Esophagus (tissue), 2 donors: Measurements from ENCODE around the gene ZNF76. TPM values are rescaled to one million over a fixed set of nuclear protein-coding genes. Genes with fewer than 3 reads are reported as not detected.

Experiments used
- H3K27ac ChIP-seq, 2 donors: one replicate each; pipeline ENCODE4 v1.5.1; 2013; ENCODE audit warnings: low read depth in 2 of 2, mild to moderate bottlenecking in 2 of 2, inconsistent platforms in 1 of 2, low read length in 1 of 2, moderate library complexity in 1 of 2
- H3K27me3 ChIP-seq, 2 donors: one replicate each; pipeline ENCODE4 v1.6.1; 2013; ENCODE audit warnings: low read length in 2 of 2, control low read depth in 1 of 2, mild to moderate bottlenecking in 1 of 2; ENCODE audit not compliant: insufficient read depth in 2 of 2, control insufficient read depth in 1 of 2
- H3K36me3 ChIP-seq, 2 donors: one replicate each; pipeline ENCODE4 v1.6.1; 2013; ENCODE audit warnings: low read length in 1 of 2; ENCODE audit not compliant: control insufficient read depth in 2 of 2, insufficient read depth in 2 of 2
- H3K4me1 ChIP-seq, 2 donors: one replicate each; pipeline ENCODE4 v1.6.1; 2013; ENCODE audit warnings: low read length in 1 of 2; ENCODE audit not compliant: control insufficient read depth in 2 of 2, insufficient read depth in 2 of 2
- H3K4me3 ChIP-seq, 2 donors: one replicate each; pipeline ENCODE4 v1.5.1; 2013; ENCODE audit warnings: low read length in 2 of 2, mild to moderate bottlenecking in 2 of 2, low read depth in 1 of 2, moderate library complexity in 1 of 2
- H3K9me3 ChIP-seq, 2 donors: one replicate each; pipeline ENCODE4 v1.6.1; 2013; ENCODE audit warnings: mild to moderate bottlenecking in 2 of 2, low read depth in 1 of 2, low read length in 1 of 2, moderate library complexity in 1 of 2; ENCODE audit not compliant: control insufficient read depth in 2 of 2, insufficient read depth in 1 of 2
- WGBS, 2 donors: extraction: QIAGEN DNeasy Blood & Tissue Kit; methylation state at CpG; one replicate each; pipeline ENCODE4 v1.1.7; 2013; 5-methylcytosine and 5-hydroxymethylcytosine counted together
- polyA plus RNA-seq, 2 donors: library from polyadenylated mRNA; stranded (reverse); fragments of 200-250 nt; gene quantifications; one replicate each; pipeline ENCODE4 v1.2.3, GENCODE V29; 2013
- donor health status: healthy with polysubstance abuse.
- donor health status: Bipolar disorder and iron deficiency.

Gene ZNF76
- polyA plus RNA-seq, 2 donors, result 15.3 to 26.9 TPM

DNA sequence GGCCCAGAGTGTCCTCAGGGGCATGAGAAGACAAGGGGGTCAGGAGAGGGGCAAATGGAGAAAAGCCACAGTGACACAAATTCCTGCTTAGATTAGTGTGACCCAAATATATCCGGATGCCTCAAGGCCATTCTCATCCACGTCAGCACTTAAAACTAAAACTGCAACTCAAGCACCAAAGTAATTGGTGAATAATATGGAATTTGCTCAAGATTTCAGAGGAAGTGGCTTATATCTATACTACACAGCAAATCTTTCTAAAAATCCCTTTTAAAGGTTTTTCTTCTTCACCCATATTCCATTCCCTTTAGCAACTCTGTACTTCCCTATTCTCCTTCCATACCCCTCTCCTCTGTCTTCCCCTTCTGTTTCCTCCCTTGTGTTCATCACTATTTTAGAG lies 53.3 kb downstream of the ZNF76 start:
- Histone ChIP-seq H3K4me1 (peaks cover 0 to 4% of the 10 kb centered on the region in 2 donors), H3K36me3 (peaks cover 0 to 4% of the 10 kb centered on the region in 2 donors), H3K27me3 (no peaks in the 10 kb centered on the region), H3K4me3 (no peak overlapping the region), H3K27ac (no peak overlapping the region), H3K9me3 (no peaks in the 10 kb centered on the region)
- 46 to 49% methylated on average over 2 of the region's 2 CpGs for WGBS, 2 donors

DNA sequence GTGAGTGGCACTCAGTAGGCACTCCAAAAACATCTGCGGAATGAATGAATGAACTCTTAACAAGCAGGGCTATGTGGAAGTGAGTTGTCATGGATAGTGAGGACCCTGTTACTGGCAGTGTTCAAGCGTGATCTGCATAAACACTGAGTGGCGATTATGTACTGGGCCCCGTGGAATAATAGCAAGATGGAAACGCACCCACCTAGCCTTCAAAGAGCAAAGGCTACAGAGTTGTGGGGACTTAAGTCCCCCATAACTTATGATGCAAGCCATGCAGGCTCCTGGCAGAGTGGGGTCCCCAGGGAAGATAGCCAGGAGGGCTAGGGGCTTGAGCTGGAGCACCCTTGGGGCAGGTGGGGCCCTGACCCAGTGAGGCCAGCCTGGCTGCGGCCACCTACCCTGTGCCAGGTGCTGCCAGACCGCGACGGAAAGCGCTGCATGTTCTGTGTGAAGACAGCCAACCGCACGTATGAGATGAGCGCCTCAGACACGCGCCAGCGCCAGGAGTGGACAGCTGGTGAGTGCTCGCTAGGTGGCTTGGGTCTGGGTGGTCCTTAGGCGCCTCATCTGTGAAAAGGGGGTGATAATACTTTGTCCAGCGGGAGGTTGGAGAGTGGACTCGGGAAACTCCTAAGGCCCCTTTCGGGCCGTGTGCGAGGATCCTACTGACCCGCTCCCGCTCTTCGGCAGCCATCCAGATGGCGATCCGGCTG lies 58.1 kb downstream of the ZNF76 start:
- 46 to 47% methylated on average over 28 of the region's 28 CpGs for WGBS, 2 donors
- Histone ChIP-seq H3K27ac (peak overlapping the region; percentile 21 to 81), H3K27me3 (no peaks in the 10 kb centered on the region), H3K9me3 (no peaks in the 10 kb centered on the region), H3K4me3 (peak overlapping the region; percentile 44 to 57), H3K4me1 (peaks cover 0 to 14% of the 10 kb centered on the region in 2 donors), H3K36me3 (peaks cover 0 to 13% of the 10 kb centered on the region in 2 donors)

DNA sequence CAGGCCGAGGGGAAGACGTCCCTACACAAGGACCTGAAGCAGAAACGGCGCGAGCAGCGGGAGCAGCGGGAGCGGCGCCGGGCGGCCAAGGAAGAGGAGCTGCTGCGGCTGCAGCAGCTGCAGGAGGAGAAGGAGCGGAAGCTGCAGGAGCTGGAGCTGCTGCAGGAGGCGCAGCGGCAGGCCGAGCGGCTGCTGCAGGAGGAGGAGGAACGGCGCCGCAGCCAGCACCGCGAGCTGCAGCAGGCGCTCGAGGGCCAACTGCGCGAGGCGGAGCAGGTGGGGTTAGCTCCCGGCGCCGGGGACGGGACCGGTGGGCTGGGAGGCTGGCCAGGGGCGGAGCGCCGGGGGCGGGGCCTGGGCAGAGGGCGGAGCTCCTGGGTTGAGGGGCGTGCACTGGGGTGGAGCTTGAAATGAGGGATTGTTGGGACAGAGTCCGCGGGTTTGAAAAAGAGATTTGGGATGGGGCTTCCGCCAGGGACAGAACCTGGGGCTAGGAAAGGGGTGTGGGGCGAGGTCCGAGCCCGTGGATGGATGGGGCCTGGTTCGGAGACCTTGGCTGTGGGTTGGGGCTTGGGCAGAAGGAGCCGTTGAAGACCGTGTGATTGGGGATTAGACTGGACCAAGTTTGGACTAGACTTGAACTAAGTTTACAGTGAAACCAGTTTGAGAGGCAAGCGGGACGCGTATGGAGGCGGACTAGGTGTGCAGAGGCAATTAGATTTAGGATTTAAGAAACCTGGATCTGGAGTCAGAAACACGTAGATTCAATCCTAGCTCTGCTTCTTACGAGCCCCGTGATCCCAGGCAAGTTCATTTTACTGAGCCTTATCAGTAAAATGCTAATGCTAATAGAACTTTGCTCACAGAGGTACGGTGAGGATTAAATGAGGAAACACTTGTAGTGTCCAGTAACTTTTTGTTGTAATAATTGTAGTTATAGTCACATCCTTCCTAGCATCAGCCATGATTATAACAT lies 58.9 kb downstream of the ZNF76 start:
- 24 to 28% methylated on average over 53 to 55 of the region's 55 CpGs for WGBS, 2 donors
- Histone ChIP-seq H3K27ac (peak overlapping the region; percentile 81 to 83), H3K4me3 (peak overlapping the region; percentile 44 to 57), H3K9me3 (no peaks in the 10 kb centered on the region), H3K27me3 (no peaks in the 10 kb centered on the region), H3K4me1 (peaks cover 0 to 14% of the 10 kb centered on the region in 2 donors), H3K36me3 (peaks cover 0 to 13% of the 10 kb centered on the region in 2 donors)

DNA sequence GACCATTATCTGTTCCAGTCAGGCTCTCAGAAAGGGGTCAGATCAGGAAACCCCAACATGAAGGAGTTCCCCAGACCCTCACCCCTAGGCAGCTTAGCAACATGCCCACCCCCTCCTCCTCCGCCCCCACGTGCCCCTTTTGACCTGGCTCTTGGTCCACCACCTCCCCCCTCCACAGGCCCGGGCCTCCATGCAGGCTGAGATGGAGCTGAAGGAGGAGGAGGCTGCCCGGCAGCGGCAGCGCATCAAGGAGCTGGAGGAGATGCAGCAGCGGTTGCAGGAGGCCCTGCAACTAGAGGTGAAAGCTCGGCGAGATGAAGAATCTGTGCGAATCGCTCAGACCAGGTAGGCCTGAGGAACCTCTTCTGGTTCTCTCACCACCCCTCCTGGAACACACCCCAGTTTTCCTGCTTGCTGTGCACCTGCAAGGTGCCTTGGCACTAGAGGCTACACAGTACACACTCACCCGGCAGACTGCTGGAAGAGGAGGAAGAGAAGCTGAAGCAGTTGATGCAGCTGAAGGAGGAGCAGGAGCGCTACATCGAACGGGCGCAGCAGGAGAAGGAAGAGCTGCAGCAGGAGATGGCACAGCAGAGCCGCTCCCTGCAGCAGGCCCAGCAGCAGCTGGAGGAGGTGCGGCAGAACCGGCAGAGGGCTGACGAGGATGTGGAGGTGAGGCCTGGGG lies 60.0 kb downstream of the ZNF76 start:
- Histone ChIP-seq H3K27me3 (no peaks in the 10 kb centered on the region), H3K9me3 (no peaks in the 10 kb centered on the region), H3K27ac (no peak overlapping the region), H3K36me3 (peaks cover 0 to 13% of the 10 kb centered on the region in 2 donors), H3K4me1 (peaks cover 0 to 14% of the 10 kb centered on the region in 2 donors), H3K4me3 (no peak overlapping the region)
- 82 to 92% methylated on average over 20 of the region's 20 CpGs for WGBS, 2 donors

DNA sequence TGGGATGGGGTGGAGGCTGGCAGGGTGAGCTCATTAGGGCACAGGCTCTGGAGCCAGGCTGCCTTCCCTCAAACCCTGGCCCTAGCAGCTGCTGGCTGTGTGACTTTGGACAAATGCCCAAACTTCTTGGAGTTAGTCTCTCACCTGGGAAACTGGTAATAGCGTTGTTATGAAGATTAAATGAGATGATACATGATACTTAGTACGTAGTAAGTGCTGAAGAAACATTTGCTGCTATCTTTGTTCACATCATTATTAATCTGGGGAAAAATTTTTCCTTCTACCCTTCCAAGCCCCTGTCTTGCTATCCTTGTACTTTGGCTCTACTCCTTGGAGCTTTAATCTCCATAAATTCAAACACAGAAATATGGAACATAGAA lies 60.5 kb downstream of the ZNF76 start:
- no peaks in the 10 kb centered on the region for H3K9me3 ChIP-seq
- no peaks in the 10 kb centered on the region for H3K27me3 ChIP-seq
- 83 to 88% methylated on average over 2 of the region's 2 CpGs for WGBS, 2 donors
- H3K4me1 ChIP-seq, result peaks cover 0 to 14% of the 10 kb centered on the region in 2 donors
- H3K36me3 ChIP-seq, result peaks cover 0 to 13% of the 10 kb centered on the region in 2 donors
- no peak overlapping the region for H3K27ac ChIP-seq
- H3K4me3 ChIP-seq, result no peak overlapping the region

DNA sequence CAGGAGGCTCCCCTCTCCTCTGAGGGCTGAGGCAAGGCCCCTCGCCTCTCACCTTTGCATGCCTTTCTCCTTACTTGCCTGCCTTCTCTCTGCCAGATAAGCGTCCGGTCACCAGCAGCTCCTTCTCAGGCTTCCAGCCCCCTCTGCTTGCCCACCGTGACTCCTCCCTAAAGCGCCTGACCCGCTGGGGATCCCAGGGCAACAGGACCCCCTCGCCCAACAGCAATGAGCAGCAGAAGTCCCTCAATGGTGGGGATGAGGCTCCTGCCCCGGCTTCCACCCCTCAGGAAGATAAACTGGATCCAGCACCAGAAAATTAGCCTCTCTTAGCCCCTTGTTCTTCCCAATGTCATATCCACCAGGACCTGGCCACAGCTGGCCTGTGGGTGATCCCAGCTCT lies 61.6 kb downstream of the ZNF76 start:
- 94 to 99% methylated on average over 8 of the region's 8 CpGs for WGBS, 2 donors
- H3K27ac ChIP-seq, result no peak overlapping the region
- no peaks in the 10 kb centered on the region for H3K9me3 ChIP-seq
- H3K4me3 ChIP-seq, result no peak overlapping the region
- H3K4me1 ChIP-seq, result peaks cover 0 to 14% of the 10 kb centered on the region in 2 donors
- H3K36me3 ChIP-seq, result peaks cover 0 to 13% of the 10 kb centered on the region in 2 donors
- H3K27me3 ChIP-seq, result no peaks in the 10 kb centered on the region

DNA sequence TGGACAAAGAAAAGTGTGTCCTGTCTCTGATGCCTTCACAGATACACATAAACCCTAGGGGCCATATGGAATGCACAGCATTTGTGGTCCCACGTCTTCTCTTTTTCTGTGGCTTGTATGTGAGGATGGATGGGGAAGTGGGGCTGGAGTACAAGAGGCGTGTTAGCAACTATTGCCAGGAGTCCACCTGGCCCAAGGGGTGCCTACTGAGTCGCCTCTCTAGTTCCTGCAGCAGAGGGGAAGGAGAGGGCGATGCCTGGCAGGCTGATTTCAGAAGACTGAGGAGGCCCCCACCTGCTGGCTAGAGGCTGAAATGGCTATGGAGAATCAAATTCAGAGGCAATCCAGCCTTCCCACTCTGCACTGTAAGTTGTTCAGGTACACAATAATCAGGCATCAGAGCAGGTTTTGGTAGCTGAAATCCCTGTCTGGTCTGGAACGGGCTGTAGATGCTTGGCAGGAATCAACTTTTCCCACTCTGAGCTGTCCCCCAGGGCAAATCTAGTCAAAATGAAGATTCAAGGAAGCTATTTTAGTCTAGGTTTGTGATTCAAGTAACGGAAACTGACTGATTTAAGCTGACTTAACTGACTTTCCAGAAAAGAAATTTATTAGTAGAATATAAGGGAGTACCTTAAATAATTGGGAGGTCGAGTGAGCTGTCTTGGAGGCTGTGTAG lies 68.0 kb downstream of the ZNF76 start:
- WGBS, 2 donors, result 50 to 54% methylated on average over 7 of the region's 7 CpGs
- H3K9me3 ChIP-seq, result peaks cover 0 to 2% of the 10 kb centered on the region in 2 donors
- H3K36me3 ChIP-seq, result no peaks in the 10 kb centered on the region
- no peak overlapping the region for H3K27ac ChIP-seq
- H3K4me1 ChIP-seq, result no peaks in the 10 kb centered on the region
- H3K27me3 ChIP-seq, result no peaks in the 10 kb centered on the region
- no peak overlapping the region for H3K4me3 ChIP-seq

DNA sequence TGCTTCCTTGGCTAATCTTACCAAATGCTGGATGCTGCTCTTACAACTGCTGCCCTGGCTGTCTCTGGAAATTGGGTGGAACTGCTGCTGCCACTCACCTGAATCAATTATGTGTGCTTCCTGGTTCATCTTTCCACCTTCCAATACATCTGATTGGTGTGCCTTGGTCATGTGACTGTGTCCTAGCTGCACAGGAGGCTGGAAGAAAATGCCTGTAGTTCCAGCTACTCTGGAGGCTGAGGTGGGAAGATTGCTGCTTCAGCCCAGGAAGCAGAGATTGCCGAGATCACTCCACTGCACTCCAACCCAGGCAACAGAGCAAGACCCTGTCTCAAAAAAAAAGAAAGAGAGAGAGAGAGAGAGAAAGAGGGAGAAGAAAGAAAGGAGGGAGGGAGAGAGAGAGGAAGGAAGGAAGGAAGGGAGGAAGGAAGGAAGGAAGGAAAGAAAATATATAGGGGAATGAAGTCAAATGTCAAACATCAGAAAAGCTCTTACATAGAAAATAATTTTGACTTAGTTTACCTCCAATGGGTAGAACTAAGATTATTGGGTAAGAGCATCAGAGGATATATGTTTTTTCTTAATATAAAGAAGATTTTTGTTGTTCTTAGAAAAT lies 68.7 kb downstream of the ZNF76 start:
- peaks cover 0 to 2% of the 10 kb centered on the region in 2 donors for H3K9me3 ChIP-seq
- no peaks in the 10 kb centered on the region for H3K36me3 ChIP-seq
- 95 to 100% methylated on average over 1 of the region's 1 CpG for WGBS, 2 donors
- no peaks in the 10 kb centered on the region for H3K27me3 ChIP-seq
- H3K4me1 ChIP-seq, result no peaks in the 10 kb centered on the region
- H3K27ac ChIP-seq, result no peak overlapping the region
- no peak overlapping the region for H3K4me3 ChIP-seq
